AG04449 (cell line): ENCODE data around the gene SOBP.

Source experiments
- CTCF ChIA-PET: fragments of 350-600 bp; formaldehyde crosslinking; extraction: SDS; loops from one replicate; lab custom pipeline; 2021; ENCODE audit warnings: antibody characterized with exemption; lab: Yijun Ruan, JAX
- POLR2A ChIA-PET: fragments of 400-600, 350-600 bp; formaldehyde crosslinking; extraction: SDS; loops from one replicate; lab custom pipeline; 2020; ENCODE audit warnings: antibody characterized with exemption, inconsistent platforms; lab: Yijun Ruan, JAX
- DNase-seq: peaks from one replicate; pipeline ENCODE4 v3.0.0-alpha.2; 2010; ENCODE audit warnings: low read depth, low spot score
- H3K4me3 ChIP-seq: 2 replicates; pipeline ENCODE4 v1.5.1; 2011; ENCODE audit warnings: low read depth, mild to moderate bottlenecking, control low read depth, low read length
- CTCF ChIP-seq: IDR thresholded peaks from one replicate; pipeline ENCODE4 v1.5.1; 2011; ENCODE audit warnings: mild to moderate bottlenecking, moderate library complexity, low read length, control low read depth, inconsistent platforms; ENCODE audit not compliant: insufficient read depth; ENCODE audit errors: missing control alignments

Gene SOBP

GRCh38 chr6:107589934-107590333 lies 100.0 kb downstream of the SOBP start:
- TF ChIP-seq CTCF: no peak
- no peak for DNase-seq
- POLR2A ChIA-PET: no interaction called here

GRCh38 chr6:107590378-107590777 lies 100.5 kb downstream of the SOBP start:
- CTCF ChIA-PET: no interaction called here
- no peak for DNase-seq

More at GRCh38 chr6:107589934-107590333, 100.0 kb downstream of the SOBP start:
- H3K4me3 ChIP-seq: no peak overlapping the region
- CTCF ChIA-PET: no interaction called here

GRCh38 chr6:107591346-107591745 lies 101.4 kb downstream of the SOBP start:
- no peak for DNase-seq
- TF ChIP-seq CTCF: no peak
- H3K4me3 ChIP-seq: no peak overlapping the region
- ChIA-PET CTCF (no interaction called here), POLR2A (no interaction called here)

More at GRCh38 chr6:107590378-107590777, 100.5 kb downstream of the SOBP start:
- no peak for TF ChIP-seq CTCF
- POLR2A ChIA-PET: no interaction called here
- H3K4me3 ChIP-seq: no peak overlapping the region

GRCh38 chr6:107592806-107593205 lies 102.9 kb downstream of the SOBP start:
- H3K4me3 ChIP-seq: no peak overlapping the region
- POLR2A ChIA-PET: no interaction called here
- CTCF ChIA-PET: no interaction called here
- no peak for TF ChIP-seq CTCF
- no peak for DNase-seq

- CTCF ChIA-PET: no interaction called here
- no peak for DNase-seq
Measured at GRCh38 chr6:107594736-107595135, 104.8 kb downstream of the SOBP start.

GRCh38 chr6:107598091-107598490 lies 108.2 kb downstream of the SOBP start:
- CTCF ChIA-PET: no interaction called here
- no peak for DNase-seq
- POLR2A ChIA-PET: no interaction called here
- no peak overlapping the region for H3K4me3 ChIP-seq
- no peak for TF ChIP-seq CTCF

More at GRCh38 chr6:107594736-107595135, 104.8 kb downstream of the SOBP start:
- POLR2A ChIA-PET: no interaction called here
- no peak overlapping the region for H3K4me3 ChIP-seq
- TF ChIP-seq CTCF: no peak

GRCh38 chr6:107599043-107599442 lies 109.1 kb downstream of the SOBP start:
- CTCF ChIA-PET: no interaction called here
- no peak overlapping the region for H3K4me3 ChIP-seq
- POLR2A ChIA-PET: no interaction called here
- DNase-seq: no peak
- TF ChIP-seq CTCF: no peak
